Right ventricle myocardium inferior (tissue), 1 donor: Measurements from ENCODE around the gene TTC34. TPM values are rescaled to one million over a fixed set of nuclear protein-coding genes. Genes with fewer than 3 reads are reported as not detected.

ENCODE experiments used
- ATAC-seq: fragments of 200-7000 bp; cut with Tn5 transposase; one replicate; pipeline ENCODE4 v1.9.1; 2020; ENCODE audit warnings: mild to moderate bottlenecking, moderate library complexity
- DNase-seq: peaks from one replicate; pipeline ENCODE4 v3.0.0; 2021; ENCODE audit errors: missing footprints
- intact Hi-C: fragments of 100-400 bp; cut with DNase I; formaldehyde crosslinking; loops from one replicate; pipeline ENCODE4 v1.11.0; 2022
- total RNA-seq: library from RNA; stranded (reverse); fragmentation: NEBNext Ultra II Directional; extraction: Animal tissue kit (Norgen Biotek cat#: 25700); gene quantifications from one replicate; pipeline ENCODE4 v1.2.1, GENCODE V29; 2021
- donor health status: DM: no; HTN: yes; CAD: no; lungs with severe emphysema.

TTC34 gene
- total RNA-seq, 1 donor from 2014 or later, result 0.70 TPM

DNA sequence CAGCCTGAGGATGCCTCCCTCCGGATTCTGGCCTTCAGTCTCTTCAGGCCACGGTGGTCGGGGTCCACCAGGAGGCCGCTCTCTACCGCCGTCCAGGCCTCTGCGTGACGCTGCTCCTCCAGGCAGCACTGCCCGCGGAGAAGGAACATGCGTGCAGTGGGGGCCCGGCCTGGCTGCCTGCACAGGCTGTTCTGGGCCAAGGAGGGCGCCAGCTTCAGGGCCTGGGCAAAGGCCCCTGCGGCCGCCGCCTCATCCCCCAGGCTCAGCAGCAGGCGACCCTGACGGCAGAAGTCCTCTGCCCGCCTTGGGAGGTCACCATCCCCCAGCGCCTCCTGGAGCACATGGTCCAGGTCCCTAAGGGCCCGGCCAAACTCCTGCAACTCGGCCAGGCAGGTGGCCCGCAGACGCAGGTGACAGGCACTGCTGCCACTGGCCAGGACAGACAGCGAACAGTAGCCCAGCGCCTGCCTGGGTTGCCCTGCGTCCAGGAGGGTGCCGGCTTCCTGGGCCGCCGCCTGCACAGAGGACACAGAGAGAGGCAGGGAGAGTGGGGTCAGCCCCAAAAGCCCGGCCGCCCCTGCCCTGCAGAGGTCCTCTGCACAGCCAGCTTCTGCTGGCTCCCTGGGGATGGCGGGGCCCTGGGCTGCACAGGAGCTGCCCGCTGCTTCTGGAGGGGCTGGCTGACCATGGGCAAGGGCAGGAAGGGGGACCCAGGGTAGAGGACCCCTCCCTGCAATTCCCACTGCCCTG lies 159.9 kb downstream of the TTC34 start:
- ATAC-seq (no peak), DNase-seq (no peak)
- intact Hi-C loops, result loop anchor here (2.0 to 10.0 kb wide), 3 partner anchors 55 to 227 kb away; partner anchors contain the start of genes PANK4, PEX10 and PRXL2B

GRCh38 chr1:2640626-2641025 lies 160.9 kb downstream of the TTC34 start:
- DNase-seq (no peak), ATAC-seq (no peak)
- intact Hi-C loops, result loop anchor here (10.0 kb wide), 2 partner anchors 116 to 226 kb away; partner anchors contain the start of genes PANK4 and PEX10

DNA sequence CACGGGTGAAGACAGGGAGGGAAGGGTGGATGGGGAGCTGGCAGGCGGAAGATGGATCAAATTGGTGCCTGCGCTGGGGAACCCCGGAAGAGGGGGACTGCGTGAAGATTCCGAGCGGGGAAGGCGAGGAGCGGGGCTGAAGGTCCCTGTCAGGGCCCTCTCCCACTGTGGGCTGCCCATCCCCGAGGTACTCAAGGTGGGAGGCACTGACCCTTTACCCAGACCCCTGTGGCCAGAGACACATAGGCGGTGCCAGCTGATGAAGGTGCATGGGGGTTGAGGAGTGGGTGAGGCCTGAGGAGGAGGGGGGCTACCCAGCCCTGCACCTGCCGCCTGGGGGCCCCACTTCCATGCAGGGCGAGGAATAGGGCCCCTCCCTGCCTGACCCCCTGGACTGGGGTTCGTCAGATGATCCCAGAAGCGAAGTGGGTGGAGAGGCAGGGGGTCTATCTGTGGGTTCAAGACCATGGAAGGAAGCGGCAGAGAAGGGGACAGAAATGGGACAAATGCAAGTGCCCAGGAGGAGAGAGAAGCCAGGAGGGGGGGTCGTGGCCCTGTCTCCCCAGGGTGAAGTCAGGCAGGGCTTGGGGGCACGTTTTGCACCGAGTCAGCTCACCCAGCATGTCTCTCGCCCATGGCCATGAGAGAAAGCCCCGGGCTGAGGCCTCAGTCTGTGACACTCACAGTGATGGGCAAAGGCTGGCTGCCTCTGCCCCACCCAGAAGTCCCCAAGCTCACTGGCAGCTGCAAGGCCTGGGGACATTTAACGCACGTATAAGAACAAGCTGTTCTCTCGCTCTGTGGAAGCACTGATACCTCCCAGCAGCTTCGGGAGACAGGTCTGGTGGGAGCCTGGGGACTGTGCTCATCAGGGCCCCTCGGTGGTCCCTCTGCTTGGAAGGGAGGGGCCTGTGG lies 161.6 kb downstream of the TTC34 start:
- intact Hi-C loops, result loop anchor here (10.0 kb wide), 2 partner anchors 115 to 225 kb away; partner anchors contain the start of genes PANK4 and PEX10
- ATAC-seq (no peak), DNase-seq (no peak)

DNA sequence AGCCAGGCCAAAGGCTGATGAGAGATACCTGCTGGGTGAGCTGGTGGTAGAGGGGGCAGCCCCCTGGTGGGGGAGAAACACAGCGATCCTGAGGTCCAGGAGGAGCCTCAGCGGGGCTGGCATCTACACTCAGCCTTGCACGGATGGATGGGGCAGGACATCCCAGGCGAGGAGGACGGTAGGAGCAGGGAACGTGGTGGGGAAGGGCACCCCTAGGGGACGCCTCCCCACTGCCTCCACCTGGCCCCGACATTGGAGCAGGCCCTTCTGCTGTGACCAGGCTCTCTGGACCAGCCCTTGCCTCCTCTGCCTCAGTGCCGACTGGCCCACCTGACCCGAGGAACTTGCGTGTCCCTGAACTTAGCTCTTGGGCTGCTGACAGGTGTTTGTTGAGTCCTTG lies 162.3 kb downstream of the TTC34 start:
- intact Hi-C loops, result no loop called here
- no peak for DNase-seq
- ATAC-seq, result no peak

GRCh38 chr1:2638466-2639115 lies 162.9 kb downstream of the TTC34 start:
- intact Hi-C loops, result no loop called here
- DNase-seq (no peak), ATAC-seq (no peak)

DNA sequence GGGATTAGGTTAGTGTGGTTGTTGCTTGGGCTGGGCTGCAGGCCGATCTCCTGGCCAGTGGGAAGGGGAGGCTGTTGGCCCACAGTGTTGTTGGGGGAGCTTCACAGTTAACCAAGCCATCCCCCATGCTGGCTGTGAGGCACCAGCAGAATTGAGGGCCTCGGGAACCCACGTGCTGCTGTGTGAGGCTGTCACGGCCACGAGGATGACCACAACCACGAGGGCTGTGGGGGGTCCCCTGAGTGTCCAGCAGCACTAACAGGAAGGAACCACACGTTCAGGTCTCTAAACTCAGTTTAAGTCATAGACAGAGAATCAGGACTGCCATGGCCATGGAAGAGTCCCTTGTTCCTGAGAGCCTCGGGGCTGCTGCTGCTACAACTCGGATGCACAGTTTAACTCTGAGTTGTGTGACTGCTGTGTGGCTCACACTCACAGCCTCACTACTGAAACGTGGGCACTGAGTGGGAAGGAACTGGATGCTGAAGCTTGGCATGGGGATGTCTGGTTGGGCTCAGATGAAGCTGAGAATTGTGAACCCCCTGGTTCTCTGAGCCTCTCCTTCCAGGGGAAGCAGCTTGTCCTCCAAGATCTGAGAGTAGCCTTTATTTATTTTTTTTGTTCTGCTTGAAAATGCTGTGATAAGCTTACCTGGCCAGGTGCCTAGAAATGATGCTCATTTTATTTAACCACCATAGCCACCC lies 163.9 kb downstream of the TTC34 start:
- intact Hi-C loops, result no loop called here
- DNase-seq (no peak), ATAC-seq (no peak)

DNA sequence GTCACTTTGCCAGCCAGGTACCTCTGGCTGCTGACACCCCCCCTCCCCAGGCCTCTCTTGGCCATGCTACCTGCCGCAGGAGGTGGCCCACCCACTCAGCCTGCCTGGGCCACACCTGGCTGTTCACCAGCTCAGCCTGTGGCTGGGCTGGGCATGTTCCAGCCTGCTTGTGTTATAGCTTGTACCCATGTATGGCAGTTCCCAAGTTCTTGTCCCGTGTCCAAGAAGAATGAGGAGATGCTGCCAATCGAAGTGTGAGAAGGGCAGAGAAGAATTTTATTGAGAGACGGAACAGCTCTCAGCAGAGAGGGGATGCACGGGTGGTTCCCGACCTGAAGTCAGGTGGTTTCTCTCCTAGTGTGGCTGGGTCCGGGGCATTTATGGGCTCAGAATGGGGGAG lies 164.8 kb downstream of the TTC34 start:
- intact Hi-C loops, result no loop called here
- DNase-seq (no peak), ATAC-seq (no peak)

DNA sequence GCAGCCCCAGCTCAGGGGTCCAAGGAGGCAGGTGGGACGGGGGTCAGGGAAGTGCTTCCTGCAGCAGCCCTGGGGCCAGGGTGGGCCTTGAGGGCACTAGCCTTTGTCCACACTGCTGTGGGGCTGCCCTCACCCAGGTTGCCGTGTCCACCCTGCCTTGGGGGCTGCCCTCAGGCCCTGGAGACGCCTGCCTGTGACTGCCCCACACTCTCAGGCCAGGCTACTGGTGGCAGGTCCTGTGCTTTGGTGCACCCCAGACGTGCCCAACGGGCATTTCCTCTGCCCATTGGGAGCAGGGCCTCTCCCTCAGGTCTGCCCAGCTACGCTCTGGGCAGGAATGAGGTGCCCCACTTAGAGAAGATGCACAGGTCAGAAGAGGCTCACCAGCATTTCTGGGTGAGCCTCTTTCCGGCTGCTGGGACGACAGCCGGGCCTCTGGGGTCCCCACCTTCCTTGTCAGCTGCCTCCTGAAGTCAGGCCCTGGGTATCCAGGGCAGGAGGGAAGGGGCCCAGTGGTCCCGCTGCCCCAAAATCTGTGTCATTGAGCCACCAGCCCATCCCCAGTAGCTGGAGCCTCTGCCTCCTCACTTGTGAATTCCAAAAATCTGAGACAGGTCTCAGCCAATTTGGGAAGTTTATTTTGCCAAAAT lies 166.0 kb downstream of the TTC34 start:
- DNase-seq, result no peak
- no peak for ATAC-seq
- intact Hi-C loops, result no loop called here

DNA sequence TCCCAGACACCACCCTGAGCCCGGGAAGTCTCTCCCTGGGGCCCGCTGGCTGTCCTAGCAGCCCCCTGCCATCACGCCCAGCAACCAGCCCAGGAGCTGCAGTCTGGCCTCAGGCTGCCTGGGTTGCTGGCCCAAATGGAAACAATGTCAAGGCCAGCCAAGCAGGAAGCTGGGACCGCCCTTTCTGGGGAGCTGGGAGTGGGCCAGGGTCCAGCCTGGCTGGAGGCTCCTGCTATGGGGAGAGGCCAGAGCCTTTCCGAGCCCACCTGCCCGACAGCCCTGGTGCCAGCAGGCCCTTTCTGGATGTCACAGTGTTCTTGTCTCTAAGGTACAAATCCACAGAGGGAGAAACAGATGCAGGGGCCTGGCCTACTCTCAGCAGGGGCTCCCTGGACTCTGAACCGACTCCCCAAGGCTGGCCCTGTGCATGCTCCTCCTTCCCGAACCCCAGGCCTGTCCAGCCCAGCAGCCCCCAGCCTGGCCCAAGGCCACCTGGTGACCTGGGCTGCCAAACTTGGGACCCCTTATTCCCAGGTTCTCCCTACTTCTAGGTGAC lies 167.5 kb downstream of the TTC34 start:
- ATAC-seq (no peak), DNase-seq (no peak)
- intact Hi-C loops, result no loop called here

DNA sequence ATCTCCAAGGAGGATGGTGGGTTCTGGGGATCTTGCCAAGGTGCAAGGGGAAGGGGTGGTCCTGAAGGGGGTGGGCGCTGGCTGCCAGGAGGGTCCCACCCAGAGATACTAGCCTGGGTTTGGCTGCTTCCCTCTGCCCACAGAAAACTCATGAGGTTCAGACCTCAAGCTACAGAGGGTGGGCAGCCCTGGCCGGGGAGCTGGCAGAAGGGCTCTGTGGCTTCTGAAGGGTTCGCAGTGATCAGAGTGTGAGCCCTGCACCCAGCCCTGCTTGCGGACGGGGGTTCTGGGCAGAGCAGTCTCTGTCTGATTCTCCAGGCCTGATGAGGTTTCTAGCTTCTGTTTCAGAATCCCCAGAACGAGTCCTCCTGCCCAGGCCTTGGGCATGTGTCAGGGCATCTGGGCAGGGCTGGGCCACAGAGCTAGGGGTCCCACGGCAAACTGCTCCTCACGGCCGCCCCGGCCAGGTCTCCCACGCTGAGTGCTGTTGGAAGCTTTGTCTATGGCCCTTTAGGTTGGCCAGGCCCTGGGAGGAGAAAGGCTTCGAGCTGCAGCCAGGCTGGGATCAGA lies 168.0 kb downstream of the TTC34 start:
- no peak for ATAC-seq
- intact Hi-C loops, result no loop called here
- DNase-seq, result no peak

- DNase-seq (no peak), ATAC-seq (no peak)
- intact Hi-C loops, result no loop called here
Measured at GRCh38 chr1:2632561-2633361, 168.7 kb downstream of the TTC34 start, which contains the start of gene MMEL1. MMEL1 (minus strand) TSS chr1:2633016; CDS start chr1:2629484, 3,532 bp downstream.

DNA sequence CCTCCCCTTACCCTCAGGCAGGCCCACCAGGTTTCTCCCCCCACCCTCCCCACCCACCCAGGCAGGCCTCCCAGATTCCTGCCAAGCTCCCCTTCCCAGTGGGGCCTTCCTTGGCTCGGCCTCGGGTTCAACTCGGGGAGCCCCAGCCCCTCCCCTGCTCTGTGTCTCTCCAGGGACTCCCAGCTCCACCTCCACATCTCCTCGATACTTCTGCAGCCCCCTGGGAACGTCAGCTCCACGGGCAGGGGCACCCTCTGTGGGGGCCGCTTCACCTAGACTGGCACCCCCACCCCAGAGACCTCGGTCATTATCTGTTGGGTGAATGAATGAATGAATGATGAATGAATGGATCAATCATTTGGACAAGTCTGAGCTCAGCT lies 169.5 kb downstream of the TTC34 start:
- intact Hi-C loops, result no loop called here

DNA sequence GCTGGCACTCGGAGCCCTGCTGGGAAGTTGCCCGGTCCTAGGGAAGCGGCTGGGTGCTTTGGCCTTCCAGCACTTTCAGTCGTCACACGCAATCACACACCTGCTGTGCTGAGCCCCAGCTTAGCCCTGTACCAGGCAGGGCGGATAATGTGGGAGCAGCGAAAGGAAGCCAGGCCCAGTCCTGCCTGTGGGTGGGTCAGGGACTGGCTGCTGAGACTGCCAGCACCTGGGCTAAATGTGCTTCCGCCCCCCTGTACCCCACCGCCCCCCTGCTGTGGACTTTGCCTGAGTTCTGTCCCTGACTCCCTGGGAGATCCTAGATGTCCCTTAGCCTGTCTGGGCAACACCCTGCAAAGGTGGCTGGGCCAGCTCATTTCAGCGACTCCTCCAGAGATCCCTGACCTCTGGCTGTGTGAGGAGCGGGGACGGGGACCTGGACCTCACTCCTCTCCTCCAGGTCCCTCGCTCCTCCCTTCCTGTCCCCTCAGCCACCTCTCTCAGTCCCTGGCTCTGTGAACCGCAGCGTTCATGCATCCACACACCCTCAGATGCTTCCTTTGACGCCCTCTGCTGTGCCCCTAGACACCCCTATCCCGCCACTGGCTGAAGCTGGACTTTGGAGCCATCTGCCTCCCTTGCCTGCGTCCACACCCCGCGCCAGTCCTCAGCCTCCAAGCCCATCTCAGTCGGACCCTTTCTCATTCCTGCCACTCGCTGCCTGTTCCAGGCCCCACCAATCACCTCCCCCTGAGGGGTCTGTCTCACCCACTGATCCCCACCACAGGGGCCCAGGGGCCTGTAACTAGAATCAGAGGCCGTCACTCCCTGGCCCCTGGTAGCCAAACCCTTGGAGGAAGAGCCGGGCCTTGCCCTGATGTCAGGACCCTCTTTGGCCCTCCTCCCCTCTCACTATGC lies 170.1 kb downstream of the TTC34 start:
- no peak for ATAC-seq
- DNase-seq, result no peak
- intact Hi-C loops, result no loop called here

More for the DNA sequence above, 169.5 kb downstream of the TTC34 start:
- no peak for ATAC-seq
- no peak for DNase-seq

- DNase-seq (no peak), ATAC-seq (no peak)
- intact Hi-C loops, result no loop called here
Measured at GRCh38 chr1:2630498-2631135, 170.9 kb downstream of the TTC34 start.
